IPS DF 6.9 (cell line): Measurements from ENCODE around the gene CCDC167.

Experiments
- DNase-seq: peaks from one replicate; pipeline ENCODE4 v3.0.0-alpha.2; 2013; ENCODE audit warnings: low read depth, low spot score
- H3K27ac ChIP-seq: one replicate; pipeline ENCODE4 v1.5.1; 2013; ENCODE audit warnings: low read length, control low read depth
- H3K27me3 ChIP-seq: 2 replicates; pipeline ENCODE4 v1.6.1; 2013; ENCODE audit warnings: mild to moderate bottlenecking, low read length; ENCODE audit not compliant: control insufficient read depth, insufficient read depth
- H3K36me3 ChIP-seq: 2 replicates; pipeline ENCODE4 v1.6.1; 2013; ENCODE audit warnings: low read length; ENCODE audit not compliant: control insufficient read depth, insufficient read depth
- H3K4me1 ChIP-seq: 2 replicates; pipeline ENCODE4 v1.6.1; 2013; ENCODE audit warnings: low read length; ENCODE audit not compliant: control insufficient read depth, insufficient read depth
- H3K4me3 ChIP-seq: 2 replicates; pipeline ENCODE4 v1.5.1; 2013; ENCODE audit warnings: mild to moderate bottlenecking, low read length
- H3K9me3 ChIP-seq: 2 replicates; pipeline ENCODE4 v1.6.1; 2013; ENCODE audit warnings: low read length, inconsistent platforms; ENCODE audit not compliant: control insufficient read depth, insufficient read depth
- WGBS: extraction: QIAGEN DNeasy Blood & Tissue Kit; methylation state at CpG from one replicate; pipeline ENCODE4 v1.1.7; 2013; ENCODE audit warnings: mixed read lengths, missing lambda C conversion rate; ENCODE audit not compliant: insufficient read length, insufficient coverage; 5-methylcytosine and 5-hydroxymethylcytosine counted together

CCDC167 gene

DNA sequence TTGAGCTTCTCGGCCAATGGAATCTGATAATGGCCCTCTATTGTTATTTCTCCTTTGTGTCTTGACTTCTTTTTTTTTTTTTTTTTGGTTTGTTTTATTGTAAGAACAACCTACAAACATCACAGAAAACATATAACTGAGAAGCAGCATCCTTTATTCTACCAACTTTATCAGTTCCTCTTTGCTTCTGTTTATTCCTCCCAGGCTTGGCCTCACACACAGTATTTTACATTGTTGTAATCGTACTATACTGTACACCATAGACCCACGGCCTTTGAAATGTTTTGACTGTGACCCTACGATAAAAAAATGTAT is 558 bp upstream of the CCDC167 start:
- Histone ChIP-seq H3K36me3 (no peaks in the 10 kb centered on the region), H3K27ac (no peak overlapping the region), H3K9me3 (no peaks in the 10 kb centered on the region), H3K4me1 (no peaks in the 10 kb centered on the region; the same call in 1 of the 2 replicates), H3K4me3 (peak overlapping the region; percentile 48; the same call in 1 of the 2 replicates), H3K27me3 (no peaks in the 10 kb centered on the region)
- no peak for DNase-seq
- no CpG with 5 or more reads among the region's 4 CpGs for WGBS

DNA sequence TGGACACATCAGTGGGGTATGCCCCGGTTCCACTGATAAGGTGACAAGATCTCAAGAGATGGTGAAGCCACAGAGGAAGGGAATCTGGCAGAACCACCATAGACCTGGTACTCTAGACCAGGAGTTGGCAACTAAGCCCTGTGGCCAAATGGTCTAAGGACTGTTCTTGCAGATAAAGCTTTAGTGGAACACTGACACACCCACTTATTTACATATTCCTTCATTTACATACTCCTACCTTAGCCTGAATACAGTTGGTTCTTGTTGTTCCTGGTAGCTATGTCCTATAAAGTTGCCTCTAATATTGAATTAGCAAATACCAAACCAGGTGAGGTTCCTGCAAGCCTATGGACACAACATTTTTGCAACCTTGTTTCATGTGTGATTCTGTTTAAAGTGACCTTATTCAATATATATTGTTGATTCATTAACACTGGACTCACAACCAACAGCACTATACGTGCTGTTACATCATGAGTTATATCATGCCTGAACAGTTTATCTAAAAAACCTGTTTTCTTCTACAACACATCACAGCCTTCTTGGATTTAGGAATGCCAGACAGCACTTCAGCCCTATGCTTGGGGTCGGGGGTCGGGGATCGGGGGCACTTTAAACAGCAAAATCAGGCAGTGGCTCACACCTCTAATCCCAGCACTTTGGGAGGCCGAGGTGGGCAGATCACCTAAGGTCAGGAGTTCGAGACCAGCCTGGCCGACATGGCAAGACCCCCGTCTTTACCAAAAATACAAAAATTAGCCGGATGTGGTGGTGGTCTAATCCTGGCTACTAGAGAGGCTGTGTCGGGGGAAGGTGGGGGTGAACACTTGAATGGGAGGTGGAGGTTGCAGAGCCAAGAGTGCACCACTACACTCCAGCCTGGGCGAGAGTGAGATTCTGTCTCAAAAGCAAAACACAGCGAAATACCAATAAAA is 2.5 kb downstream of the CCDC167 start:
- no peak for DNase-seq
- Histone ChIP-seq H3K4me3 (no peak overlapping the region), H3K9me3 (no peaks in the 10 kb centered on the region), H3K27me3 (no peaks in the 10 kb centered on the region), H3K4me1 (peaks cover 9% of the 10 kb centered on the region), H3K36me3 (no peaks in the 10 kb centered on the region), H3K27ac (no peak overlapping the region)
- no CpG with 5 or more reads among the region's 13 CpGs for WGBS

DNA sequence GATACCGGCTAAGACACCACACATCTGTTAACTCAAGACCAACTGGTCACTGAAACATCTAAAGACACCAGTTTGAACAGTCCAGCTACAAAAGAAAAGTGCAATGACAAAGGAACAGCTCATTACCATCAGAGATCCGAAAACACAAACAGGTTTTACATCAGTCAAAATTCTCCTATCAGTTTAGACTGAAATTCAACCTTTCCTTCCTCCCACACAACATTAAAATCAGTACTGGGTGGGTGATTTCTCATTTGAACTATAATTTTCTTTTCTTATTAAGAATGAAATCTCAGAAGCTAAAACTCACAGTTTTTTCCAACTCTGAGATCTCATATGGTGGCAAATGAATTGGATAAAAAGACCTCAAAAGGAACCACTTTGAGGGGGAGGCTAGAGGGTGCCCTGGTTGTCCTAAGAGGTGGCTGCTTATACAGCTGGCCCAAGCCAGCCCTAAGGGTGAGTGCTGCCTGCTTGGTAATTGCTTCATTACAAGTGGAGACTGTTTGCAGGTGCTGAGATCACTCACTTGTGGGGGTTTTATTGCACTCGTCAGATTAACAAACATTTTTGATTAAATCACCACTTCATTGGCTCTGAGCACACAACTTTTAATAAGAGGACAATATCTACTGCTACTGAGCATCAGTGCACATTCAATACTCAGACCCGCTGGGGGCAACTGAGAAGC is 4.3 kb downstream of the CCDC167 start:
- no CpG with 5 or more reads among the region's 4 CpGs for WGBS
- Histone ChIP-seq H3K36me3 (no peaks in the 10 kb centered on the region), H3K4me1 (peaks cover 14% of the 10 kb centered on the region), H3K9me3 (no peaks in the 10 kb centered on the region), H3K4me3 (no peak overlapping the region), H3K27ac (no peak overlapping the region), H3K27me3 (no peaks in the 10 kb centered on the region)
- DNase-seq = no peak

DNA sequence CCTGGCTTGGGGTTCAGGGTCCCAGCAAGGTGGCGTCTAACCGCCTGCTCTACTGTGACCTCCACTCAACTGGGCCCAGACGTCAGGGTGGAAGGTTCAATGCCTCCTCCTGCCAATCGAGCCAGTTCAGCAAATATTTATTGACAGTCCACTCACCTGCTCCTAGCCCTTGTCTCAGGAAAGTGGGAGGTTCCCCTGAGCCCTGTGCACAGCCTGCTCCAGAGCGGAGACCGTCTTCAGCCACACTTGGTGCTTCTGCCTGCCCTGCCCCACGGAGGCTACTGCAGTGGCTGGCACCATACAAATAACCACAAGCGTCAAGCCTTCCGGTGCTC is 6.1 kb downstream of the CCDC167 start:
- no peak overlapping the region for H3K4me3 ChIP-seq
- no peaks in the 10 kb centered on the region for H3K27me3 ChIP-seq
- H3K4me1 ChIP-seq = peaks cover 14% of the 10 kb centered on the region
- no peaks in the 10 kb centered on the region for H3K36me3 ChIP-seq
- no peak for DNase-seq
- no peaks in the 10 kb centered on the region for H3K9me3 ChIP-seq
- WGBS = no CpG with 5 or more reads among the region's 9 CpGs
- H3K27ac ChIP-seq = no peak overlapping the region

DNA sequence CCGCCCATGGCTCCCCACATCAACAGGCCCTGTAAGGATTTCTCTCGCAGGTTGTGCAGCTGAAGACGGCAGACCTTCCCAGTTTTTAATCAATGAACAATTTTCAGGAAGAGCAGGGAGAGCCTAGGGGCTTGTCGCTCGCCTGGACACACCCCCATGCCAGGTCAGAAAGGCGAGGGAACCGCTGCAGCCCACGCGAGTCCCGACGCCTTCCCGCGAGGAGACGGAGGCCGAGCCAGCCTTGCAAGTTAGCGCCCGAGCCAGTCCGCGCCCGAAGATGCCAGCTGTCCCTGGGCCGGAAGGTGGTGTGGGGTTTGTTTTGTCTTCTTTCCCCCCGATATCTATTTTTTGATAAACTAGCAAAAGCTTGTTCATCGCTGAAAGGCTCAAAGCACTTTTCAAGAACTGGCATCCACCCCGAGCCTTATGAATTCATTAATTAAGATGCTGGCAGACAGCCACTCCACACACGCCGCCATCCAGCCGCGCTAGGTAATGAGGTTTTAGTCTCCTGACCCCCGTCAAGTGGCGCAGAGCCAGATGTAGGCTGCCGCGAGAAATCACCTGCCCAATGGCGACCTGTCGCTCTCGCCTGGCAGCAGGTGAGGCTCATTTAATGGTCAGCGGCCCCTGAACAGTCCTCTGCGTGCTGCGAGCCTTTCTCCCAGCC is 6.6 kb downstream of the CCDC167 start:
- no peak for DNase-seq

DNA sequence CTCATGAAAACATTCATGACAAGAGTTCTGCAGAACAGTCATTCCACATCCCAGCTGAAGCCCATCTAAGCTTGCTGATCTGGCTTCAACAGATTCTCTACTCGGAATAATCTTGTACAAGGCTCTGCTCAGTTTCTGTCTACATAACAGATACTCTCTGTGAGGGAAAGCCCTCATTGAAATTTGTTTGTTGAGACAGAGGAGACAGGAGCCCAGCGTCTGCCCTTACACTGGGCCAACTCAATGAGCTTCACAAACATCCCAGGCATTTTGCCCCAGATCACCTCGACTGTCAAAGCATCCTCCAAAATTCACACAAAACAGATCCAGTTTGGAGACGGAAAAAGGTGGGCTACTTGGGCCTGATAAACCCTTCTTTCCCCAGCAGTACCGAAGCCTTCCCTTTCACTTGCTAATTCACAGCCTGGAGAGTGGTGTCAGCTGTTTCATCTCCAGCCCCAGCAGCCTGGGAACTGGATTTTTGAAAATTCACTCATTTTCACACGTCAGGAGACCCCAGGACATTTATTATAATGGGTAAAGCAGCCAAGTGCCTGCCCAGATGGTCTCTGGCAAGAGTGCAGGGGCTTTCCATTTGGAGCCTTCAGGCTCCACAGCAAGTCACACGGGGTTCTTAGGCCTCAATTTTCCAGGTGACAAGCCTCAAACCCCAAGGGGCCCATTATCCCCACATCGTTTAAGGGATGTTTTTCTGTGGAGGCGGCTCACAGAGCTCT is 7.3 kb downstream of the CCDC167 start:
- Histone ChIP-seq H3K27ac (no peak overlapping the region), H3K36me3 (no peaks in the 10 kb centered on the region), H3K27me3 (no peaks in the 10 kb centered on the region), H3K4me3 (no peak overlapping the region), H3K4me1 (peaks cover 14% of the 10 kb centered on the region), H3K9me3 (no peaks in the 10 kb centered on the region)
- WGBS = no CpG with 5 or more reads among the region's 9 CpGs
- no peak for DNase-seq

More for the DNA sequence above, 6.6 kb downstream of the CCDC167 start:
- peaks cover 14% of the 10 kb centered on the region for H3K4me1 ChIP-seq
- H3K36me3 ChIP-seq = no peaks in the 10 kb centered on the region
- WGBS = no CpG with 5 or more reads among the region's 38 CpGs
- no peaks in the 10 kb centered on the region for H3K9me3 ChIP-seq
- no peaks in the 10 kb centered on the region for H3K27me3 ChIP-seq
- H3K4me3 ChIP-seq = no peak overlapping the region
- H3K27ac ChIP-seq = no peak overlapping the region

DNA sequence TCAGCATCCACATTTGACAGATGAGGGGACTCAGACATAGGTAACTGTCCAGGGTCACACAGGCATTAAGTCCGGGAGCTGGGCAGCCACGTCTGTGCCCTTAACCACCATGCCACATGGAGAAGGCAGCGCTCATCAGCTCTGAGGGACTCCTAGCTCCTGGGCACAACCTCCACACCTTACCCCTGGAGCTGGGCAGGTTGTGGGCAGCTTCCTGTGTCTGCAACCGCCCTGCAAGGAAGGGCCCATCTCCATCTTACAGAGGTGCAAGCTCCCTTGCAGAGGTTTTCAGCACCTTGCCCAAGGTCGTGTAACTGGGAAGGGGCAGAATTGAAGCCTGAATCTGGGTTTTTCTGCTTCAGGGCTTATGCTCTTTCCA is 7.9 kb downstream of the CCDC167 start:
- H3K4me1 ChIP-seq = peaks cover 14% of the 10 kb centered on the region
- no peak for DNase-seq

DNA sequence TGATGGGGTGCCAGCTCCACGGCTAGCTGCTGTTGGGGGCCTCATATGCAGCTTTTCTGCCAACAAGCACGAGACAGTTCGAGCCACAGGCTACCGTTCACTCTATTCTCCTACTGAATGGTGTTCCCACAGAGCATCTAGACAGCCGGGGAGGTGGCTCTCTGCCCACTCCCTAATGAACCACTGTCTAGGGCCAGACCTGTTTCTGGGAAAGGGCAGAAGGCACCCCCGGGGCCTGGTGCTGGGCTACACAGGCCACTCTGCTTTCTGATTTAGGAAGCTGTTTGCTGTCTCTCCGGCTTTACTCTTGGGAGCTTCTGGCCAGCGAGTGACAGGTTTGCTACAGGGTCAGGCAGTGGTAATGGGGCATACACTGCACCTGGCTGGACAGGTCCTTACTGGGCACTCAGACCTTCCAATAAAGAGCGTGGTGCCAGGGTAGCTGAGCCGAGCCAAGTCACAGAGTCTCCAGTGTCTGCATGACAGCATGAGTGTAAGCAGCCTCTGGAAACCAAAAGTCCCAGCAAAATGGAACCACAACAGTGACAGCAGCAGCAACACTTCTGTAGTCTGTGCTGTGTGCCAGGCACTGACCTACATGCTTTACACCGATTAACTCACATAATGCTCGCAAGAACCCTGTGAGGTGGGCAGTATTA is 8.4 kb downstream of the CCDC167 start:
- WGBS = no CpG with 5 or more reads among the region's 12 CpGs
- no peak for DNase-seq
- H3K9me3 ChIP-seq = no peaks in the 10 kb centered on the region
- no peak overlapping the region for H3K27ac ChIP-seq
- peaks cover 14% of the 10 kb centered on the region for H3K4me1 ChIP-seq
- H3K4me3 ChIP-seq = no peak overlapping the region
- no peaks in the 10 kb centered on the region for H3K27me3 ChIP-seq
- no peaks in the 10 kb centered on the region for H3K36me3 ChIP-seq

More for the DNA sequence above, 7.9 kb downstream of the CCDC167 start:
- Histone ChIP-seq H3K36me3 (no peaks in the 10 kb centered on the region), H3K4me3 (no peak overlapping the region), H3K27me3 (no peaks in the 10 kb centered on the region), H3K9me3 (no peaks in the 10 kb centered on the region), H3K27ac (no peak overlapping the region)
- no CpG with 5 or more reads among the region's 5 CpGs for WGBS

DNA sequence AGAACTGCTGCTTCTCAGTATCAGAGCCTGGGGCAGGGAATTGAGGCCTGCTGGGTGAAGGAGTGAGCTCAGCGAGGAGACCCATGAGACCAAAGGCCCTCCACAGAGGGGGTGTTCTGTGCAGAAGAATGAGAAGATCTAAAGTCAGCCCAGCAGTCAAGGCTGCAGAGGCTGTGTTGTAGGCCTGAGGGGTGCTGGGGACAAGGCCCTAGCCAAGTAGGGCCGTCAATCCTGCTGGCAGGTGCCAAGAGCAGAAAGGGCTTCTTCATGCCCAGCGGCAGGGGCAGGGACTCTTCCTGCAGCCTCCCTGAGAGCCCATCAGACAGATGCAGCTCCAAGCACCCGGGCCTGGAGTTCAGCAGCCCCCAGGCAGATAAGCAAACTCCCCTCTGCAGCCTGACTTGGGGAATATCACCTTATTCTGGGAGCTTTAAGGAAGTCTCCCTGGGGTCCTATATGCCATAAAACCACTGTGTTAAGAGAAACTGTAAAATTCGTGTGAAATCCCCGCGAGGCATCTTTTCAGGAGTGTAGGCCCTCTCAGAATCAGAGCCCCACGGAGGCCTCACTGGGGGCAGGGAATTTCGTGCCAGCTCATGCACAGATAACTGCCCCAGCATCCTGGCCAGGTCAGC is 9.0 kb downstream of the CCDC167 start:
- no peak for DNase-seq
- Histone ChIP-seq H3K27me3 (no peaks in the 10 kb centered on the region), H3K4me3 (no peak overlapping the region), H3K4me1 (peaks cover 14% of the 10 kb centered on the region), H3K27ac (no peak overlapping the region), H3K9me3 (no peaks in the 10 kb centered on the region), H3K36me3 (no peaks in the 10 kb centered on the region)
- no CpG with 5 or more reads among the region's 9 CpGs for WGBS
